ENCODE measurements around the gene LPP. TPM values are rescaled to one million over a fixed set of nuclear protein-coding genes. Genes with fewer than 3 reads are reported as not detected.

Gene LPP
- total and polyA plus RNA-seq, 9 of the 15 experiments (the other 6 are each of a cell fraction or from before 2014, with no cell fraction given) = 0.07 to 0.18 TPM; not detected in 7

DNA sequence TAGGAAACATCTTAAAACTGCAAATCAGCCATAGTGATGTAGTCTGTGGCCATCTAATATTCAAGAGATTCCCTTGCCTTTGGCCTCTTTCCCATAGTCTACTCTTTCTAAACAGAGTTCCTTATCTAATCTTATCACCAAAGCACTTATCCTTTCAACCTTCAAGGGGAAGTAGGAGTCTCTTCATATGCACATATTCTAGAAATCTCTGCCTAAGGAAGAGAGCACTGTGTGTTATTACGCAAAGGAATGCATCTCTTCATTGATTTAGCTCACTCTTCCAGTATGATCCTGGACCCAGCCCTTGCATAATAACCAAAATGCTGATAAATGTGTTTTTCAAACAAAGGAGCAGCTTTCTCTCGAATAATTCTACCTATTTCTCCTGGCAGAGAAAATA, 764.1 kb downstream of the LPP start:
- POLR2A ChIA-PET = no interaction called here
- TF ChIP-seq ELF1 (tag; IDR thresholded peaks at IDR 0.05) = no peak
- no peak for TF ChIP-seq LCOR (CRISPR knock-in tag; IDR thresholded peaks at IDR 0.05)
- TF ChIP-seq PCBP2 (IDR thresholded peaks at IDR 0.05; ENCODE audit: low read depth, low read length, poor library complexity, severe bottlenecking) = no peak
- no peak for TF ChIP-seq SAFB (IDR thresholded peaks at IDR 0.05; ENCODE audit: borderline replicate concordance, low read depth, low read length)
- no peak for TF ChIP-seq NFIX (CRISPR knock-in tag; IDR thresholded peaks at IDR 0.05; ENCODE audit: low read depth)
- TF ChIP-seq RERE (CRISPR knock-in tag; IDR thresholded peaks at IDR 0.05; ENCODE audit: borderline replicate concordance) = no peak
- TF ChIP-seq RBFOX2 (IDR thresholded peaks at IDR 0.05; ENCODE audit: low read depth, low read length) = no peak
- TF ChIP-seq MTF1 (CRISPR knock-in tag; IDR thresholded peaks at IDR 0.05; ENCODE audit: borderline replicate concordance) = no peak
- no peak for TF ChIP-seq NR2F6 (CRISPR knock-in tag; IDR thresholded peaks at IDR 0.05)
- no peak for TF ChIP-seq RFX1 (IDR thresholded peaks at IDR 0.05)
- TF ChIP-seq ZFPM2 (CRISPR knock-in tag; IDR thresholded peaks at IDR 0.05) = no peak

More for the DNA sequence above, 764.1 kb downstream of the LPP start:
- no peak overlapping the region for H2AFZ ChIP-seq (ENCODE audit: low read depth, low read length)
- ATAC-seq (no peak), FAIRE-seq (no peak), DNase-seq (ENCODE audit: extremely low read depth in 1 of 4, low spot score in 3 of 4) (no peak)
- no peaks in the 10 kb centered on the region for H3K27me3 ChIP-seq (ENCODE audit: control insufficient read depth in 2 of 2, insufficient read depth in 2 of 2, low read length in 2 of 2)
- H4K20me1 ChIP-seq (replicated peaks; ENCODE audit: control insufficient read depth, insufficient read depth, low read length) = no peaks in the 10 kb centered on the region
- H3K27ac ChIP-seq (ENCODE audit: extremely low read depth, low read depth, low read length) = no peak overlapping the region
- H3K9me1 ChIP-seq (ENCODE audit: control insufficient read depth, insufficient read depth, low read length) = no peaks in the 10 kb centered on the region
- intact Hi-C loops (cut with micrococcal nuclease) (no loop called here), in situ Hi-C loops (cut with MboI) (no loop called here)
- H3K9ac ChIP-seq (ENCODE audit: insufficient read depth in 1 of 2, low read depth in 2 of 2, low read length in 2 of 2) = no peak overlapping the region
- BruUV-seq (replicated peaks) = no TSS peak
- no peak overlapping the region for H3K4me3 ChIP-seq
- H3K4me1 ChIP-seq (replicated peaks in 1 of 2; ENCODE audit: control insufficient read depth in 2 of 2, insufficient read depth in 2 of 2, low read length in 2 of 2) = no peaks in the 10 kb centered on the region
- CTCF ChIA-PET (ENCODE audit: low intra/inter-chr PET ratio) = no interaction called here
- H3K79me2 ChIP-seq (ENCODE audit: control insufficient read depth, insufficient read depth, low read length) = no peaks in the 10 kb centered on the region
- no peaks in the 10 kb centered on the region; the same call in 1 of the 2 replicates for H3K9me3 ChIP-seq (replicated peaks; ENCODE audit: control insufficient read depth, insufficient read depth, low read depth, low read length)
- 0% methylated on average over 2 of the region's 2 CpGs for WGBS (ENCODE audit: insufficient coverage, low coverage, missing lambda C conversion rate)
- H3K36me3 ChIP-seq (ENCODE audit: control insufficient read depth, insufficient read depth, low read length) = no peaks in the 10 kb centered on the region
- no peak overlapping the region for H3K4me2 ChIP-seq (ENCODE audit: insufficient read depth, low read length)

Data from K562 (cell line).